Measurements from ENCODE around the gene MPG.
A peak's percentile ranks its signal among the peaks of the same experiment; 100 is the strongest.
"Not testable (repeated sequence)": the region's sequence is repeated elsewhere in the genome, so short reads cannot be mapped to it uniquely, and the experiment has no call there.

Gene MPG

DNA sequence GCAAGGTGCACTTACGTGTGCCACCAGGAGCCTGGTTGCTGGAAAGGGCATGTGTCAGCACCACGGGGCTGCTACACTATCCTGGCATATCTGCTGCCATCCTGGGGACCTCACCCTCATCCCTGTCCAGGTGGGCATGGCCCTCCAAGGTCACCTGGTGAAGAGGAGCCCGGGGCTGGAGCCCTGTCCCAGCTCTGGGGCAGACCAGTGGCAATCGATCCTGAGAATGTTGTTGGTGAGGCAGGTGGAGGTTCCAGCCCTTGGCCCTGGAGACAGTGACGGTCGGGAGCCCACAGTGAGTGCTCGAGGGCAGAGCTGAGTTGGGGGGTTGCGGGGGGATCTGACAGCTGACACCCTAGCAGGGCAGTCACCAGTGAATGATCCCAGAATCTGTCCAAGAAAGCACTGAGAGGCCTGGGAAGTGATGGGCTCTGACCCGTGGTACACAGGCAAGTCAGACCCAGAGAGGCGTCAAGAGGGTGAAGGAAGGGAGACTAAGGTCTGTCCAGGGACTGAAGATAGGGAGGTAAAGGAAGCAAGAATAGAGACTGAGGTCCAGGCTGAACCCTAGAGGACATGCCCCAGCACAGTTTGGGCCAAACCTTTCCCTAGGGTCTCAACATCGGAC, 42.2 kb upstream of the MPG start:
- Histone ChIP-seq H3K27ac (peak overlapping the region; percentile 98), H3K36me3 (no peaks in the 10 kb centered on the region), H3K4me3 (ENCODE audit: low read depth in 1 of 2, low read length in 1 of 2) (peak overlapping the region; percentile 40 to 65), H3K9me3 (no peaks in the 10 kb centered on the region), H3K27me3 (no peaks in the 10 kb centered on the region), H3K4me1 (ENCODE audit: control insufficient read depth in 1 of 2, insufficient read depth in 1 of 2, low read depth in 1 of 2, low read length in 1 of 2) (peaks cover 68% of the 10 kb centered on the region in 2 experiments)
- TF ChIP-seq, protein P1, sequence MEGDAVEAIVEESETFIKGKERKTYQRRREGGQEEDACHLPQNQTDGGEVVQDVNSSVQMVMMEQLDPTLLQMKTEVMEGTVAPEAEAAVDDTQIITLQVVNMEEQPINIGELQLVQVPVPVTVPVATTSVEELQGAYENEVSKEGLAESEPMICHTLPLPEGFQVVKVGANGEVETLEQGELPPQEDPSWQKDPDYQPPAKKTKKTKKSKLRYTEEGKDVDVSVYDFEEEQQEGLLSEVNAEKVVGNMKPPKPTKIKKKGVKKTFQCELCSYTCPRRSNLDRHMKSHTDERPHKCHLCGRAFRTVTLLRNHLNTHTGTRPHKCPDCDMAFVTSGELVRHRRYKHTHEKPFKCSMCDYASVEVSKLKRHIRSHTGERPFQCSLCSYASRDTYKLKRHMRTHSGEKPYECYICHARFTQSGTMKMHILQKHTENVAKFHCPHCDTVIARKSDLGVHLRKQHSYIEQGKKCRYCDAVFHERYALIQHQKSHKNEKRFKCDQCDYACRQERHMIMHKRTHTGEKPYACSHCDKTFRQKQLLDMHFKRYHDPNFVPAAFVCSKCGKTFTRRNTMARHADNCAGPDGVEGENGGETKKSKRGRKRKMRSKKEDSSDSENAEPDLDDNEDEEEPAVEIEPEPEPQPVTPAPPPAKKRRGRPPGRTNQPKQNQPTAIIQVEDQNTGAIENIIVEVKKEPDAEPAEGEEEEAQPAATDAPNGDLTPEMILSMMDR (IDR thresholded peaks at IDR 0.05), result no peak

DNA sequence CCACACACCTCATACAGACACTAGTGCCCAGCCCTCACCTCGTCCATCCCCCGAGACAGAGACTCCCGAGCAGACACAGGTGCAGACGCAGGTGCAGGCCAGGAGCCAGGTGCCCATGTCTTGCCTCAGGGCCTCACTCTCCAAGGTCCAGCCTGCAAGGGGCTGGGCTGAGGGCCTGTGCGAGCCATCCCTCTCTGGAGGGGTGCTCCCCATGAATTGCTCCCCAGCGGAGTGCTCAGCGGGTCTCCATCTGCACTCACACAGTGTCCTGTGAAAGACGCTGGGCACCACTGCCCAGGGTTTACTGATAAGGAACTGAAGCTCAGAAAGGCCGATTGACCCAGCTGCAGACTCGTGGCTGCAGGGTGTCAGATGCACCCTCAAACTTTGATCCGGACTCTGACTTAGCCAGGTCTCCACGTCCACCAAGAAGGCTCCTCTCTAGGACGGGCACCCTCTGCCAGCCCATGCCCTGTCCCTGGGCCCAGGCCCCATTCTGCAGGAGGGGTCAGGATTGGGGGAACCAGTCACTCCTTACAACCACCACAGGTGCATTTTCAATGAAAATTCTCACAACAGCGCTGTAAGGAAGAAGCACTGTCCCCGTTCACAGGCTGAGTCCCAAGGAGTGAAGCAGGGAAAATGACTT, 41.6 kb upstream of the MPG start:
- no peaks in the 10 kb centered on the region for H3K9me3 ChIP-seq
- H3K4me1 ChIP-seq (ENCODE audit: control insufficient read depth in 1 of 2, insufficient read depth in 1 of 2, low read depth in 1 of 2, low read length in 1 of 2), result peaks cover 68% of the 10 kb centered on the region in 2 experiments
- no peaks in the 10 kb centered on the region for H3K27me3 ChIP-seq
- H3K4me3 ChIP-seq (ENCODE audit: low read depth in 1 of 2, low read length in 1 of 2), result no peak overlapping the region
- H3K27ac ChIP-seq, result peak overlapping the region; percentile 98
- TF ChIP-seq, protein P1 (IDR thresholded peaks at IDR 0.05), result no peak
- no peaks in the 10 kb centered on the region for H3K36me3 ChIP-seq

DNA sequence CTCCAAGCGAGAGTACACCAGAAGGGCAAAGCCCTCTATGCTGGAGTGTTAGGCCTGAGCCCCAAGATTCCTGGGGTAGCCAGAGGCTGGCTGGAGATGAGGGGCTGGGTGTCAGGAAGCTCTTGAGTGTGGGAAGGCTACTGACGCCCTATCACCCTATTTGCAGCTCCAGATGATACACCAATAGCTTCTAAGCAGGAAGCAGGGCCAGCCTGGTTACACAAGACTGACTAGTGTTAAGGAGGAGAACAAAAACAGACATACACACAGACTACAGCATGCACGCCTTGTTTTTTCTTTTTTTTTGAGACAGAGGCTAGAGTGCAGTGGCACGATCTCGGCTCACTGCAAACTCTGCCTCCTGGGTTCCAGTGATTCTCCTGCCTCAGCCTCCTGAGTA, 40.5 kb upstream of the MPG start:
- H3K9me3 ChIP-seq, result no peaks in the 10 kb centered on the region
- H3K4me1 ChIP-seq (ENCODE audit: control insufficient read depth in 1 of 2, insufficient read depth in 1 of 2, low read depth in 1 of 2, low read length in 1 of 2), result peaks cover 68% of the 10 kb centered on the region in 2 experiments
- no peaks in the 10 kb centered on the region for H3K27me3 ChIP-seq
- H3K36me3 ChIP-seq, result no peaks in the 10 kb centered on the region
- TF ChIP-seq, protein P1 (IDR thresholded peaks at IDR 0.05), result no peak
- peak overlapping the region; percentile 96 for H3K27ac ChIP-seq
- peak overlapping the region in 1 of 2 experiments; percentile 46 for H3K4me3 ChIP-seq (ENCODE audit: low read depth in 1 of 2, low read length in 1 of 2)

DNA sequence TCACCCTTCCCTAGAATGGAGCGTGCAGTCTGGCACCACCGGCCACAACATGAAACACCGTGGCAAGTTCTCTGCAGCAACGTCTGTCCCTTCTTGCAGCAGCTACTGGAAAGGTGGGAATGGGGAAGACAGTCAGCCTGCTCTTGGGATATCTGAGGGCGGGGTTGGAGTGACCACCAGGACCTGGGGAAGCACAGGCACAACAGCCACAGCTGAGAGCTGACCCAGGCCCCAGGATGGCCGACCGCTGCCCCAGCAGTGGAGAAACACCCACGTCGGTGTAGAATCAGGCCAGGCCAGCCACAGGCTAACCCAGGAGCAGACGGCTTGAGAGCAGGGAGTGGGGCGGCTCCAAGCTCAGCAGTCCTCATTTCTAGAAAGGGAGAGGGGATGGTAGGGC, 39.8 kb upstream of the MPG start:
- Histone ChIP-seq H3K4me1 (ENCODE audit: control insufficient read depth in 1 of 2, insufficient read depth in 1 of 2, low read depth in 1 of 2, low read length in 1 of 2) (peaks cover 68% of the 10 kb centered on the region in 2 experiments), H3K4me3 (ENCODE audit: low read depth in 1 of 2, low read length in 1 of 2) (peak overlapping the region; percentile 4 to 46), H3K27ac (peak overlapping the region; percentile 96)
- not testable (repeated sequence) for H3K27me3 ChIP-seq, H3K9me3 ChIP-seq, H3K36me3 ChIP-seq

DNA sequence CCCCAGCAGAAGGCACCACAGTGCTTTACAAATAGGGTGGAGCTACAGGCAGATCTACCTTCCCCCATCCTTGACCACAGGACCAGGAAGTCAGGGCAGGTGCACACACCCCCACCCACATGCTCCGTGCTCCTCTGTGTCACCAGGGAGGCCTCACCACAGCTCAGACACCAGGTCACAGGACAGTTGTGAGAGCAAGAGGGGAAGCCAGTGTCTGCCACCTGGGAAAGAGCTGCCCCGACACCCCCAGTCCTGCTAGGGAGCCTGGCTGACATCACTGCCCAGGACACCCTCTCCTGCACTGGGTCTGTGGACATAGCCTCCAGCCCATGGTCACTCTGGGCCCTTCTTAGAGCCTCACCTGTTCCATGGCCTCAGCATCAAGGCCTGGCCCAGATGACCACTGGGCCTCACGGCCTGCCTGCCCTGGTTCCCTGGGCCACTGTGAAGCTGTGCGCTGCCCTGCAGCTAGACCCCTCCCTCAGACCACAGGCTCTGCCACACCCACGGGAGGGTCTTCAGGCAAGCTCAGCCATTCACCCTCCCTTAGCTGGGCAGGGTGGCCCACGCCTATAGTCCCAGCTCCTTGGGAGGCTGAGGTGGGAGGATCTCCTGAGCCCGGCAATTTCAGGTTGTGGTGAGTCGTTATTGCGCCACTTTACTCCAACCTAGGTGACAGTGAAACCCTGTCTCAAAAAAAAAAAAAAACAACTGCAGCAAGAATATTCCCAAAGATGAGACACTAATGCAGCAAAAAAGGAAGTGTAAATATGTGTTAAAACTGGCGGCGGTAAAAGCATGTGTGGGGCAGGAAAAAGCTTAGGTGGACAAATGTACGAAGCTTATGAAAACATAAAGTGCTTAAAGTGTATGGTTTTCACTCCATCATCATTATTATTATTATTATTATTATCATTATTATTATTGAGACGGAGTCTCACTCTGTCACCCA, 38.8 kb upstream of the MPG start:
- Histone ChIP-seq H3K4me1 (ENCODE audit: control insufficient read depth in 1 of 2, insufficient read depth in 1 of 2, low read depth in 1 of 2, low read length in 1 of 2) (peaks cover 60% of the 10 kb centered on the region in 2 experiments), H3K36me3 (no peaks in the 10 kb centered on the region), H3K4me3 (ENCODE audit: low read depth in 1 of 2, low read length in 1 of 2) (peak overlapping the region; percentile 4 to 46), H3K9me3 (no peaks in the 10 kb centered on the region), H3K27me3 (no peaks in the 10 kb centered on the region), H3K27ac (peak overlapping the region; percentile 96)
- TF ChIP-seq, protein P1 (IDR thresholded peaks at IDR 0.05), result peak; percentile 9

Measured in neutrophil (primary cell).